Thyroid gland (tissue), 4 donors: ENCODE measurements around the gene SLCO2B1. TPM values are rescaled to one million over a fixed set of nuclear protein-coding genes. Genes with fewer than 3 reads are reported as not detected.

Experiments
- DNase-seq, 2 donors: peaks; one replicate each; pipeline ENCODE4 v3.0.0-alpha.2; 2019
- H3K27ac ChIP-seq, 3 donors: fragments of 200-600 bp; sonication (generic); 1 replicate in 2 of 3; 2 replicates in 1 of 3; pipeline ENCODE4 v1.5.1; 2016 to 2019; ENCODE audit warnings: mild to moderate bottlenecking in 1 of 3, moderate library complexity in 1 of 3
- H3K27me3 ChIP-seq: fragments of 200-600 bp; sonication (generic); one replicate; pipeline ENCODE4 v1.5.1; 2019
- H3K36me3 ChIP-seq, 2 donors: fragments of 200-600 bp; sonication (generic); one replicate each; pipeline ENCODE4 v1.5.1; 2016 to 2019
- H3K4me1 ChIP-seq, 2 donors: fragments of 200-600 bp; sonication (generic); one replicate each; pipeline ENCODE4 v1.5.1; 2017 to 2019
- H3K4me3 ChIP-seq, 3 donors: fragments of 200-600 bp; sonication (generic); replicated peaks in 1 of 3; 1 replicate in 2 of 3; 2 replicates in 1 of 3; pipeline ENCODE4 v1.5.1; 2016; ENCODE audit warnings: mild to moderate bottlenecking in 1 of 3
- H3K9me3 ChIP-seq: fragments of 200-600 bp; sonication (generic); one replicate; pipeline ENCODE4 v1.5.1; 2017
- CTCF ChIP-seq, 6 experiments: fragments of 200-600 bp in 3 of 6; fragments of 450-650 bp in 3 of 6; sonication (generic) in 3 of 6; IDR thresholded peaks; one replicate each; pipeline ENCODE4 v1.5.1; 2016 to 2019; ENCODE audit warnings: antibody characterized with exemption in 6 of 6, mild to moderate bottlenecking in 2 of 6, inconsistent platforms in 1 of 6, moderate library complexity in 1 of 6
- POLR2A ChIP-seq, 2 donors: fragments of 450-650 bp; IDR thresholded peaks; one replicate each; pipeline ENCODE4 v1.6.1; 2017; ENCODE audit warnings: antibody characterized with exemption in 2 of 2, mild to moderate bottlenecking in 2 of 2, moderate library complexity in 1 of 2
- WGBS, 2 donors: methylation state at CpG; one replicate each; pipeline ENCODE4 v1.1.5; 2017; 5-methylcytosine and 5-hydroxymethylcytosine counted together
- intact Hi-C: fragments of 100-400 bp; cut with DNase I; formaldehyde crosslinking; loops from one replicate; pipeline ENCODE4 v1.15.1; 2023
- total RNA-seq, 4 donors: library from RNA; depleted of rRNA; stranded (reverse); fragments of >200 nt; gene quantifications; one replicate each; pipeline ENCODE4 v1.2.3, GENCODE V29; 2016

The SLCO2B1 gene
- total RNA-seq, 4 donors from 2014 or later: 22.0 to 244 (median 56.9) TPM

- no peak for DNase-seq
- TF ChIP-seq POLR2A (IDR thresholded peaks at IDR 0.05) (no peak), CTCF (IDR thresholded peaks at IDR 0.05) (no peak)
- intact Hi-C loops: no loop called here
- no peaks in the 10 kb centered on the region for H3K4me1 ChIP-seq
- H3K27me3 ChIP-seq: no peaks in the 10 kb centered on the region
- no peaks in the 10 kb centered on the region for H3K36me3 ChIP-seq
- H3K27ac ChIP-seq: no peak overlapping the region
- no peak overlapping the region for H3K4me3 ChIP-seq
- no peaks in the 10 kb centered on the region for H3K9me3 ChIP-seq
- whole genome bisulfite sequencing, 2 donors: 85 to 88% methylated on average over 2 of the region's 2 CpGs
These were observed 24.3 kb upstream of the SLCO2B1 start for GRCh38 chr11:75126564-75126963.

GRCh38 chr11:75132080-75132479 is 18.8 kb upstream of the SLCO2B1 start:
- TF ChIP-seq POLR2A (IDR thresholded peaks at IDR 0.05): no peak
- no peak for TF ChIP-seq CTCF (IDR thresholded peaks at IDR 0.05)
- H3K4me3 ChIP-seq: no peak overlapping the region
- intact Hi-C loops: no loop called here
- H3K36me3 ChIP-seq: no peaks in the 10 kb centered on the region
- WGBS, 2 donors: 92 to 93% methylated on average over 3 of the region's 3 CpGs
- H3K27me3 ChIP-seq: no peaks in the 10 kb centered on the region
- H3K9me3 ChIP-seq: no peaks in the 10 kb centered on the region
- no peak overlapping the region for H3K27ac ChIP-seq
- H3K4me1 ChIP-seq: no peaks in the 10 kb centered on the region
- no peak for DNase-seq

GRCh38 chr11:75133976-75134375 is 16.9 kb upstream of the SLCO2B1 start:
- Histone ChIP-seq H3K4me1 (no peaks in the 10 kb centered on the region), H3K4me3 (no peak overlapping the region), H3K27ac (no peak overlapping the region), H3K36me3 (no peaks in the 10 kb centered on the region), H3K9me3 (no peaks in the 10 kb centered on the region), H3K27me3 (no peaks in the 10 kb centered on the region)
- no peak for TF ChIP-seq POLR2A (IDR thresholded peaks at IDR 0.05)
- no peak for TF ChIP-seq CTCF (IDR thresholded peaks at IDR 0.05)
- intact Hi-C loops: no loop called here
- DNase-seq: no peak
- WGBS, 2 donors: 66 to 70% methylated on average over 6 of the region's 6 CpGs

- H3K4me3 ChIP-seq: no peak overlapping the region
- H3K4me1 ChIP-seq: no peaks in the 10 kb centered on the region
- no peak for DNase-seq
- 73 to 85% methylated on average over 4 to 5 of the region's 5 CpGs for WGBS, 2 donors
- intact Hi-C loops: no loop called here
- H3K9me3 ChIP-seq: no peaks in the 10 kb centered on the region
- H3K36me3 ChIP-seq: no peaks in the 10 kb centered on the region
- TF ChIP-seq CTCF (IDR thresholded peaks at IDR 0.05): no peak
- no peak for TF ChIP-seq POLR2A (IDR thresholded peaks at IDR 0.05)
- no peak overlapping the region for H3K27ac ChIP-seq
- no peaks in the 10 kb centered on the region for H3K27me3 ChIP-seq
These were observed 15.8 kb upstream of the SLCO2B1 start for GRCh38 chr11:75135021-75135650.

- Histone ChIP-seq H3K9me3 (no peaks in the 10 kb centered on the region), H3K27ac (no peak overlapping the region), H3K36me3 (no peaks in the 10 kb centered on the region), H3K4me1 (no peaks in the 10 kb centered on the region), H3K4me3 (no peak overlapping the region), H3K27me3 (no peaks in the 10 kb centered on the region)
- 74 to 90% methylated on average over 1 of the region's 1 CpG for WGBS, 2 donors
- intact Hi-C loops: no loop called here
- TF ChIP-seq CTCF (IDR thresholded peaks at IDR 0.05): no peak
- no peak for TF ChIP-seq POLR2A (IDR thresholded peaks at IDR 0.05)
- no peak for DNase-seq
These were observed 15.3 kb upstream of the SLCO2B1 start for GRCh38 chr11:75135651-75136050.
